HG03139 (cell line): ENCODE results near the gene FLNA.
A peak's percentile ranks its signal among the peaks of the same experiment; 100 is the strongest.
"Not testable (repeated sequence)": the region's sequence is repeated elsewhere in the genome, so short reads cannot be mapped to it uniquely, and the experiment has no call there.

Source experiments
- ATAC-seq: cut with Tn5 transposase; IDR thresholded peaks from one replicate; pipeline ENCODE4 v1.9.1; 2021; ENCODE audit not compliant: unreplicated experiment

Gene FLNA

GRCh38 chrX:154343620-154344019, 30.8 kb downstream of the FLNA start:
- not testable (repeated sequence) for ATAC-seq

DNA sequence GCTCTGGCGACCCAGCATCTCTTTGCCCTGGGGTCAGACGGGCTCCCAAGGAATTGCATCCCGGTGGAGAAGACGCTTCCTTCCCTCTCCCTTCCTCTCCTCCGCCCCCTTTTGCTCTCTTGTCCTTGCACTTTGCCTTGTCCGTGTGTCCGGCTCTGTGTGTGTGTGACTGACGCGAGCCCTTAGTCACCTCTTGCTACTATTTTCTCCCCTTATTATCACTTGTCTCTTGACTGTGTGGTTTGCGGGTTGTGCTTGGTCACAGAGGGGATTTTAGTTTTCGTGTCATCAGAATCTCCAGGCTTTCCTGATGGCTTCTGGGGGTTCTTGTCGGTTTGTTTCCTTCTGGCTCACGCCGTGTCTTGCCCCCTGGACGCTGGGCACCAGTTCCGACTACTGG, 31.4 kb downstream of the FLNA start:
- not testable (repeated sequence) for ATAC-seq

- peak; percentile 66 for ATAC-seq
Observed at GRCh38 chrX:154341399-154342298, 32.8 kb downstream of the FLNA start.

- no peak for ATAC-seq
Observed at GRCh38 chrX:154334496-154334895, 39.9 kb downstream of the FLNA start.

- ATAC-seq: no peak
Observed at GRCh38 chrX:154333837-154334271, 40.6 kb downstream of the FLNA start.

GRCh38 chrX:154333116-154333515, 41.3 kb downstream of the FLNA start:
- ATAC-seq: no peak

- ATAC-seq: no peak
Observed at GRCh38 chrX:154332561-154332960, 41.9 kb downstream of the FLNA start.

- no peak for ATAC-seq
Observed at GRCh38 chrX:154329294-154329693, 45.1 kb downstream of the FLNA start.

GRCh38 chrX:154328646-154329045, 45.8 kb downstream of the FLNA start:
- no peak for ATAC-seq

- no peak for ATAC-seq
Observed at GRCh38 chrX:154327038-154327820, 47.2 kb downstream of the FLNA start.

DNA sequence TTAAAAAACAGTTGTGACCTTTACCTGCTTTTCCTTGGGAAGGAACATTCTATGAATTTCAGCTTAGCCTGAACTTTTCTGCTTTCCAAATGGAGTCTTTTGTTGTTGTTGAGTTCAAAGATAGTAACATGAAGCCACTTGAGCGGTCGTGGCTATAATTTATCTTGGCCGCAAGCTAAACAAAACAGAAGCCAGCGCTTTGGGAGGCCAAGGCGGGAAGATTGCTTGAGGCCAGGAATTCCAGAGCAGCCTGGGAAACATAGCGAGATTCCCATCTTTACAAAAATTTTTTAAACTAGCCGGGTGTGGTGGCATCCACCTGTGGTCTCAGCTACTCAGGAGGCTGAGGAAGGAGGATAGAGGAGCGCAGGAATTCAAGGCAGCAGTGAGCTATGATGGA, 48.9 kb downstream of the FLNA start:
- no peak for ATAC-seq

- ATAC-seq: no peak
Observed at GRCh38 chrX:154323537-154323936, 50.9 kb downstream of the FLNA start.

- ATAC-seq: no peak
Observed at GRCh38 chrX:154322890-154323289, 51.5 kb downstream of the FLNA start.

GRCh38 chrX:154321594-154321993, 52.8 kb downstream of the FLNA start:
- ATAC-seq: no peak

DNA sequence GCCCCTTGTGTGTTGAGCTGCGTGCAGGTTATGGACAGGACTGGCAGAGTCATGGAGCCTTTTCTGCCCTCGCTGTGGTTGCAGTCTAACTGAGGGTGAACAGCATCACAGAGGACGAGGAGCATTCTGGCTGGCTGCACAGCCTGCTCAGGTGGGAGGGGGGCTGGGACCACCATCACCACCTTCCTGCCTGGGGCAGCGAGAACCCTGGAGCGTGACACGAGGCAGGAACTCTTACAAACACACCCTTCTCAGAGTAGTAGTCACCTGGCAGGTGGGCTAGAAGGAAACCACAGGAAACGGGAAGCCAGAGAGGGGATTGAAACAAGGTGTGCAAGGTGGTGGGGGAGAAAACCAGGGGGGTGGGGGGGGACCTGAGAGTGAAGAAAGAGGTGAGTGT, 53.3 kb downstream of the FLNA start:
- no peak for ATAC-seq

DNA sequence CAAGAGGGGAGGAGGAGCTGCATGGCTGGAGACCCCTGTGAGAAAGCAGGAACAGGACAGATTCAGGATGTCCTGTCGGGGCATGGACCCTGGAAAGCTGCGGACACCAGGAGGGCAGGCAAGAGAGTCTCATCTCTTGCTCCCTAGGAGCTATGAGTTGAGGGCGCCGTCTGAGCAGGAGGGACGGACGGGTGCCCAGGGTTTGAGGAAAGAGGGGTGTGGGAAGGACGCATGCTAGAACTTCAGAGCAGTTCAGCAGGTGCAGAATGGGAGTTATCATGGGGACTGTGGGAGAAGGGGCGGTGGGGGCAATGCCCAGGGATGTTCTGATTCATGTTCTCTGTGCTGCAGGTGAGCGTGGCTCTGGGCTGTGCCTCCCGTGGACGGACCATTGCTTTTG, 54.0 kb downstream of the FLNA start:
- no peak for ATAC-seq

DNA sequence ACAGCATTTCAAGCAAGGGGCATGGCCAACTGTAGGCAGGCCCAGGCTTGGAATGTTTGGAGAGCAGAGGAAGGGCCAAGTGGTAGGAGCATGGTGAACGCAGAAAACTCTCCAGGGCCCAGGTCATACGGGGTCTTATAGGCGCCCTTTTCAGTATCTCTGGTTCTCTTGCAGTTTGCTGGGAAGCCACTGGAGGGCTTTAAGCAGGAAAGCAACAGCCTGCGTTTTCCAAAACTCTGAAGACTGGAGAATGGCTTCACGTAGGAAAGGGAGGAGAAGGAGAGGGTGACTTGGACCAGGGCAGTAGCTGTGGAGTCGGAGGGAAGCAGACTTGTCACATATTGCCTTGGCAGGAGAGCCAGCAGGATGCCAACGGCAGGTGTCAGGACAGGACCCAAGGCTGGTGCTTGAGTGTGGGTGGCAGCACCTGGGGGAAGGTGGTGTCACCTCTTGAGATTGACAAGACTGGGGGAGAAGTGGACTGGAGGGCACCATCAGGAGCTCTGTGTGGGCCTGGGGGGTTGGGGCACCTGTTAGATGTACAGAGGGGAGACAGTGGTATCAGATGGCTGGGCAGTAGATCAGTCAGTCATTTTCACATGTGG, 56.9 kb downstream of the FLNA start:
- ATAC-seq: no peak

DNA sequence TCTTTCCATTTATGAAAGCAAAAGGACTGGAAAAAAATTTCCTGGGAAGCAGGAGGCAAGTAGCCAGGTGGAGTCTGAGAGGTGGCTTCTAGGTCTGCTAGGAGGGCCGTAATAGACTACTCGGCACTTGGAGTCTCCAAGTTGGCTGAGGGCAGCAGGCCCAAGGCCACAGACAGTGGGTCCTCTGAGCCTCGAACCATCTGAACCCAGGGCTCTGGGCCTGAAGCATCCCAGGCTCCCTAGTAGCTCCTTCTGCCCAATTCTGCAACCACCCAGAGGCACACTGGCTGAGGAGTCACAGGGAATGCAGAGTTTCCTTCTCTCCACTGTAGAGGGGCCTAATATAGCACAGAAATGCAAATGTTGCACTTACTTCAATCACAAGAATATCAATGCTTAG, 59.0 kb downstream of the FLNA start:
- ATAC-seq: no peak

DNA sequence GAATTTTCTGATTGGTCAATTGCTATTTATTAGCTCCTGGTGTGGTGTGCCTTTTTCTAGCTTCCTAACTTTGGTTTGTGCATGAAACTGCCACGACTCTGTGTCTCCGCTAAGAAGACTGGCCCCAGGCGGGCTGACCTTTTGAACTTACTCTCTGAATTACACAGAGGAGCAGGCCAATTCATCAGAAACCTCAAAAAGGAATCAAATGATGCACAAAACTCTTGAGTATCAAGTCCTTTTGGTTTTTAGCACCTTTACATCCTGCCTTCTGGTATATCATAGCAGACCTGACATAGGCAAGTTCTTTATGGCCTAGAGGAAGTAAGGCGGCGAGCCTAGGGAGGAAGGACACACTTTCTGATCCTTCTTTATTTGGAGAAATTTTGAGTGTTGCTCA, 61.3 kb downstream of the FLNA start:
- no peak for ATAC-seq

DNA sequence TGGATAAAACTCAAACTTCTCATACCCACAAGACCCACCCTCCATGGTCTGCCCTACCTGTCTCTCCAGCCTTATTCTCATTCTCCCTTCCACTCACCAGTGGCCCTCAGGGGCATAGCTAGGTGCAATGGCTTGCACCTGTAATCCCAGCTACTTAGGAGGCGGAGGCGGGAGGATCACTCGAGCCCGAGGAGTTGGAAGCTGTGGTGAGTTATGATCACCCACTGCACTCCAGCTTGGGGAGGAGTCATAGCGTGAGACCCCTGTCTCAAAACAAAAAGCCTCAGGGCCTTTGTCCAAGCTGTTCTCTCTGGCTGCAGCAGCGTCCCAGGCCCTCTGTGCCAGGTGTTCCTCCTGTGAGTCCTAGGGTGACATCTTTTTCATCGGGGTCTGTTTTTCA, 62.3 kb downstream of the FLNA start:
- ATAC-seq: no peak

DNA sequence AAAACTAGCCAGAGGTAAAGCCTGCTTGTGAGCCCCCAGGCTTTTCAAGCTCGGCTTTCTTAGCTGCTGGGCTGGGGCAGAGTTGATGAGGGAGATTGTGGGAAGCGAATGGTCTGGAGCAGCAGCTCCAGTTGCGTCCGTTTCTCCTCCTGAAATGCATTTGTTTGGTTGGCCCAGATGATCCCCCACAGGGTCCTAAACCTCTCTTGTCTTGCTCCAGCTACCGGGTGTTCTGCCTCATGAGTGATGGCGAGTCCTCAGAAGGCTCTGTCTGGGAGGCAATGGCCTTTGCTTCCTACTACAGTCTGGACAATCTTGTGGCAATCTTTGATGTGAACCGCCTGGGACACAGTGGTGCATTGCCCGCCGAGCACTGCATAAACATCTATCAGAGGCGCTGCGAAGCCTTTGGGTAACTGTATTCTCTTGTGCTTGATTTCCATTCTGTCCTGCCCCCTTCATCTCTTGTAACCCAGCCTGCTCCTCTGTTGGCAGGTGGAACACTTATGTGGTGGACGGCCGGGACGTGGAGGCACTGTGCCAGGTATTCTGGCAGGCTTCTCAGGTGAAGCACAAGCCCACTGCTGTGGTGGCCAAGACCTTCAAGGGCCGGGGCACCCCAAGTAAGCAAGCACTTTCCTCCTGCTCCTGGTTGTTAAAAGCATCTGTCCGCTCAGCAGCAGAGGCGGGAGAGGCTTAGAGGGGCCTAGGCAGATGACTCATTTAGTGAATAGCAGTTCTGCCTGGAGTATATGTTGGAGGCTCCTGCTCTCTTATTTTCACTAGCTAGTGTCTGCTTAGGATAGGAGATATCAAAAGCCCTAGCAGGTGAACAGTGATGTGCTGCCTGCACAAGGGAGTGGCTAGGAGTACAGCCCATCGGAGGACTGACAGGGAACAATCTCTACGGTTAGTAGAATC, 63.6 kb downstream of the FLNA start:
- no peak for ATAC-seq
